Fibroblast of villous mesenchyme (primary cell): Measurements from ENCODE around the gene PLEKHO2. TPM values are rescaled to one million over a fixed set of nuclear protein-coding genes. Genes with fewer than 3 reads are reported as not detected.

ENCODE experiments used
- DNase-seq: peaks from one replicate; pipeline ENCODE4 v3.0.0-alpha.2; 2010; ENCODE audit warnings: low read depth
- H3K4me3 ChIP-seq: 2 replicates; pipeline ENCODE4 v1.5.1; 2011; ENCODE audit warnings: low read depth, mild to moderate bottlenecking, low read length
- total RNA-seq: library from RNA; depleted of rRNA; stranded (reverse); fragments of >200 nt; gene quantifications from 2 replicates; pipeline ENCODE4 v1.2.3, GENCODE V29; 2012
- TF ChIP-seq, protein P1 (sequence below): IDR thresholded peaks from 2 replicates; pipeline ENCODE4 v1.5.1; 2012; ENCODE audit warnings: low read depth, mild to moderate bottlenecking, low read length; ENCODE audit not compliant: insufficient read depth

Gene PLEKHO2
- total RNA-seq, 1 donor: 48.8 TPM

DNA sequence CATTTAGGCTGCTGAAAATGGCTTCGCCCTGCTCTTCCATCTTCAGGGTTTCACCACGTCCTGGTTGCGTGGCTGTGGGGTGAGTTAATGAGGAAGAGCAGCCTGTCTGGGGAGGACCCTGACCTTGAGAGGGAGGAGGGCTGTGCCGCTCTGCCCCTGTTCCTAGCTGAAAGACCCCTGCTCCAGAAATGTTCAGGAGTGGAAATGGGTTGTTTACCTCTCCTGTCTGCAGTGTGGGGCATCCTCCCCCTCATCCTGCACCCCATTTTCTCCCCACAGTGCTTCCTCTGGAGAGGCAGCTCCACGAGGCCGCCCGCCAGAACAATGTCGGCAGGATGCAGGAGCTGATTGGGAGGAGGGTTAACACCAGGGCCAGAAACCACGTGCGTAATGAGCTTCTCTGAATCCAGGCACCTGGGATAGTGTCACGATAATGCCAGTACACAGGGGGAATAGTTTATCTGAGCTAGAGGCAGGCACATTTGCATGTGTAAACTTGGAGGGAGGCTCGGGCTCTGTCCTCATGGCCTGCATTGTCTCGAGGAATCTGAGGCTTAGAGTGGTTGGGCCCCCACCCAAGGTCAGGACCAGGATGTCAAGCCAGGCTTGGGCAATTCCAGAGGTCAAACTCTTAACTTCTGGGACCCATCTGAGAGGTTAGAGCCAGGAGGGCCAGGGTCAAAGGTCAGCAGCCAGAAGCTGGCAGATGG is 74.0 kb downstream of the PLEKHO2 start:
- no peak overlapping the region for H3K4me3 ChIP-seq
- TF ChIP-seq, protein P1, sequence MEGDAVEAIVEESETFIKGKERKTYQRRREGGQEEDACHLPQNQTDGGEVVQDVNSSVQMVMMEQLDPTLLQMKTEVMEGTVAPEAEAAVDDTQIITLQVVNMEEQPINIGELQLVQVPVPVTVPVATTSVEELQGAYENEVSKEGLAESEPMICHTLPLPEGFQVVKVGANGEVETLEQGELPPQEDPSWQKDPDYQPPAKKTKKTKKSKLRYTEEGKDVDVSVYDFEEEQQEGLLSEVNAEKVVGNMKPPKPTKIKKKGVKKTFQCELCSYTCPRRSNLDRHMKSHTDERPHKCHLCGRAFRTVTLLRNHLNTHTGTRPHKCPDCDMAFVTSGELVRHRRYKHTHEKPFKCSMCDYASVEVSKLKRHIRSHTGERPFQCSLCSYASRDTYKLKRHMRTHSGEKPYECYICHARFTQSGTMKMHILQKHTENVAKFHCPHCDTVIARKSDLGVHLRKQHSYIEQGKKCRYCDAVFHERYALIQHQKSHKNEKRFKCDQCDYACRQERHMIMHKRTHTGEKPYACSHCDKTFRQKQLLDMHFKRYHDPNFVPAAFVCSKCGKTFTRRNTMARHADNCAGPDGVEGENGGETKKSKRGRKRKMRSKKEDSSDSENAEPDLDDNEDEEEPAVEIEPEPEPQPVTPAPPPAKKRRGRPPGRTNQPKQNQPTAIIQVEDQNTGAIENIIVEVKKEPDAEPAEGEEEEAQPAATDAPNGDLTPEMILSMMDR: no peak
- no peak for DNase-seq

DNA sequence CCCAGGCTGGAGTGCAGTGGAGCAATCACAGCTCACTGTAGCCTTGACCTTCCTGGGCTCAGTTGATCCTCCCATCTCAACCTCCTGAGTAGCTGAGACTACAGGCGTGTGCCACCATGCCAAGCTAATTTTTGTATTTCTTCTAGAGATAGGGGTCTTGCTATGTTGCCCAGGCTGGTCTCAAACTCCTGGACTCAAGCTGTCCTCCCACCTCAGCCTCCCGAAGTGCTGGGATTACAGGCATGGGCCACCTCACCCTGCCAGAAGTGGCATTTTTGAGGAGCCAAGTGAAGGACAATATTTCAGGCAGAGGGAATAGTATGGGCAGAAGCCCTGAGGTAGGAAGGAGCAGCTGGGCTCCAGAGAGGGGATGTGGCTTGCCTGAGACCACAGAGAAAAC is 74.7 kb downstream of the PLEKHO2 start:
- DNase-seq: no peak
- TF ChIP-seq, protein P1: no peak
- H3K4me3 ChIP-seq: no peak overlapping the region

DNA sequence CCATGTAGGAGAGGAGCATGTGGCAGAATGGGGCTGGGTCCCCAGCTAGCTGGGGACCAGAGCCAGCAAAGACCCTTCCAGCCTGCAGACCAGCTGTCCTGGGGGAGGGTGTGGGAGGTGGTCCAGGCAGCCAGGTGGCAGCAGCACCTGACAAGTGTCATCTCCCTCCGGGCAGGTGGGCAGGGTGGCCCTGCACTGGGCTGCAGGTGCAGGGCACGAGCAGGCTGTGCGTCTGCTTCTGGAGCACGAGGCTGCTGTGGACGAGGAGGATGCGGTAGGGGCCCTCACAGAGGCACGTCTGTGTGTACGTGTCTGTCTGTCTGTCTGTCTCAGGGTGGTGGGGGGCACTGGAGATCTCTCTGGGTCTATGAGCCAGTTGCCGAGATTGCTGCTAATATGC is 75.5 kb downstream of the PLEKHO2 start:
- DNase-seq: no peak
- no peak overlapping the region for H3K4me3 ChIP-seq
- TF ChIP-seq, protein P1: no peak

Other genes with a start within 250 kb of the PLEKHO2 start
- under 0.01 TPM in 1 of 2 replicates, not detected in the other for gene RBPMS2, start 66.3 kb upstream of the PLEKHO2 start, total RNA-seq
- gene PIF1, start 16.3 kb upstream of the PLEKHO2 start, total RNA-seq: 9.7 and 11.2 TPM in 2 replicates
- gene ANKDD1A, start 70.0 kb downstream of the PLEKHO2 start, total RNA-seq: 3.9 and 7.1 TPM in 2 replicates
- 110 and 130 TPM in 2 replicates for gene SPG21, start 148.0 kb downstream of the PLEKHO2 start, total RNA-seq
- gene MTFMT, start 187.7 kb downstream of the PLEKHO2 start, total RNA-seq: 18.0 and 30.7 TPM in 2 replicates
- gene SLC51B, start 203.5 kb downstream of the PLEKHO2 start, total RNA-seq: not detected in 2 replicates
- under 0.01 and 2.9 TPM in 2 replicates for gene RASL12, start 226.1 kb downstream of the PLEKHO2 start, total RNA-seq
- gene KBTBD13, start 234.8 kb downstream of the PLEKHO2 start, total RNA-seq: not detected in 2 replicates